GM12864 (cell line): ENCODE measurements around the gene TOX3.

Experiments used
- DNase-seq: peaks from one replicate; pipeline ENCODE4 v3.0.0-alpha.2; 2011; ENCODE audit warnings: low read depth
- H3K4me3 ChIP-seq: 2 replicates; pipeline ENCODE4 v1.5.1; 2011; ENCODE audit warnings: mild to moderate bottlenecking, low read depth, low read length, control low read depth
- CTCF ChIP-seq: IDR thresholded peaks from 2 replicates; pipeline ENCODE4 v1.5.1; 2011; ENCODE audit warnings: low read depth, mild to moderate bottlenecking, moderate library complexity, low read length, control low read depth, inconsistent platforms; ENCODE audit errors: missing control alignments

Gene TOX3

GRCh38 chr16:52433643-52434042 lies 113.3 kb downstream of the TOX3 start:
- DNase-seq = no peak
- no peak overlapping the region for H3K4me3 ChIP-seq
- no peak for TF ChIP-seq CTCF

- no peak for DNase-seq
- TF ChIP-seq CTCF = no peak
- H3K4me3 ChIP-seq = no peak overlapping the region
Observed at GRCh38 chr16:52424591-52424990, 122.4 kb downstream of the TOX3 start.

GRCh38 chr16:52422307-52422706 lies 124.6 kb downstream of the TOX3 start:
- DNase-seq = no peak
- no peak for TF ChIP-seq CTCF
- H3K4me3 ChIP-seq = no peak overlapping the region

- TF ChIP-seq CTCF = no peak
- H3K4me3 ChIP-seq = no peak overlapping the region
- no peak for DNase-seq
Observed at GRCh38 chr16:52418201-52418600, 128.7 kb downstream of the TOX3 start.

GRCh38 chr16:52416888-52417287 lies 130.1 kb downstream of the TOX3 start:
- no peak for TF ChIP-seq CTCF
- no peak overlapping the region for H3K4me3 ChIP-seq
- no peak for DNase-seq

- no peak for TF ChIP-seq CTCF
- no peak overlapping the region for H3K4me3 ChIP-seq
- DNase-seq = no peak
Observed at GRCh38 chr16:52411011-52411410, 135.9 kb downstream of the TOX3 start.

- no peak for TF ChIP-seq CTCF
Observed at GRCh38 chr16:52408191-52408845, 138.6 kb downstream of the TOX3 start.

More at GRCh38 chr16:52408191-52408845, 138.6 kb downstream of the TOX3 start:
- H3K4me3 ChIP-seq = no peak overlapping the region
- DNase-seq = no peak
